A204.1 (cell line): Measurements from ENCODE around the gene ERGIC1.

Experiments
- FAIRE-seq: peaks from 2 replicates; lab custom pipeline; 2012; peaks lifted over from hg19 to GRCh38; lab: Jason Lieb, UNC

The ERGIC1 gene

DNA sequence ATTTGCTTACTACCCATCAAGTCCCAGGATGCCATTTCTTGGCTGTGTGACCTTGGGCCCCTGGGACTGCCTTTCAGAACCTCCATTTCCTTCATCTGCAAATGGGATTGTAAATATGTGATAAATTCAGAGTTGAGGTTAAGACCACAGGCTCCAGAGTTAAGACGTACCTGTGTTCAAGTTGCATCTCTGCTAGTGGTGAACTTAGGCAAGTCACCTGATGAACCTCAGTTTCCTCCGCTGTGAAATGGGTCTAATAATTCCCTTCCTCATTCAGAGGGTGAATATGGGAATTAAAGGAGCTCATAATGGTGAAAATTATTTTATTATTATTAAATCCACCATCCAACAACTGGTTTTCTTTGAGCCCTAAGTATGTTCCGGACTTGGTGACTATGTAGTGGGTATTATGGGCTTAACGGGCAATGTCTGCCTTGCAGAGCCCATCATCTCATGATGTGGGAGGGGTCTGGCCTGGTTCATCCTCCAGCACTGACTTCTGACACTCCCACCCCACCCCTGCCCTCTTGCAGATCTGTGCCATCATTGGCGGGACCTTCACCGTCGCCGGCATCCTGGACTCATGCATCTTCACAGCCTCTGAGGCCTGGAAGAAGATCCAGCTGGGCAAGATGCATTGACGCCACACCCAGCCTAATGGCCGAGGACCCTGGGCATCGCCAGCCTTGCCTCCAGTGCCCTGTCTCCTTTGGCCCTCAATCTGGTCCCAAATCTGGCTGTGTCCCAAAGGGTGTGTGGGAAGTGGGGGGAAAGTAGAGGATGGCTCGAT is 116.3 kb downstream of the ERGIC1 start:
- no peak for FAIRE-seq

DNA sequence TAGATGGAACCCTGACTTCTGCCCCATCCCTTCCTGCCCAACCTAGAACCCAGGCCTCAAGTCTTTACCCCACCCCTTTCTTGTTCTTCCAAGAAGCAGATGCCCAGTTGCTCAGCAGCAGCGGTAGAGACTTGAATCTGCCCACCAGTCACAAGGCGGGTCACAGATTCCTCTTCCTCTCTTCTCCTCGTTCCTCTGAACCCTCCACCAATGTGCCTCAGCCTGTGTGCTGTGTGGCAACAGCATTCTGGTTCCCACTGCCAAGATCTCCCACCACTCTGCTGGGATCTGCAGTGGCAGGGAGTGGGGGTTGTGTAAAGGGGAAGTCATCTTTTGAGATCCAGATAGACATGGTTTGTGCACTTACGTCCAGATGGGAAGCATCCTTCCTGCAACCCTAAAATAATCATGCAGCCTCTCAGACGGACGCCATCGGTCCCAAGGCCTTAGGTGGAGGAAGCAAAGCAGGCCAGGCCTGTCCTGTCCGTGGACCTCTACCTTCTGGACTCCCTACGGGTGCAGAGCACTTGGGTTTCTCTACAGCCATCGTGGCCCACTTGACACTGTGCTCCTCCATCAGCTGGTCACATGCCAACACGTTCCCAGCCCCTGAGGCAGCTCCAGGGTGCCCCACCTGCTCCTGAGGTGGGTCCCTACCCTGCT is 117.5 kb downstream of the ERGIC1 start:
- FAIRE-seq = no peak

DNA sequence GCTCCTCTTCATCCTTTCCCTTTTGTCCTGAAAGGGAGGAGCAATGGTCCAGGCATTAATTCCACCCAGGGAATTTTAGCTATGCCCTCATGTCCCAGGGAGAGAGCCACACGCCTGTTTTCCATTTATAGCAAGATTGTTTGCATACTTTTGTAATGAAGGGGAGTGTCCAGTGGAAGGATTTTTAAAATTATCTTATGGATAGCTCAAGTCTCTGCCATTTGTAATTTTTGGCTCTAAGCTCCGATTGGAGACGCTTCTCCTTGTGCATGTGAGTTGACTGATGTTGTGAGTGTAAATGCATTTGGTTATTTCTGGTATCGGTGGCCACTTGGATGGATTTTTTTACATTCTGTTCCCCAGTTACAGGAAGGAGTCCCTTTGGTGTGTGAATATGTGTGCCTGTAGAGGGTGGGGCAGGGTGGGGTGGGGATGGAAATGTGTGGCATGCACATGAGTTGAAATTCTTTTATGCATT is 118.0 kb downstream of the ERGIC1 start:
- no peak for FAIRE-seq

DNA sequence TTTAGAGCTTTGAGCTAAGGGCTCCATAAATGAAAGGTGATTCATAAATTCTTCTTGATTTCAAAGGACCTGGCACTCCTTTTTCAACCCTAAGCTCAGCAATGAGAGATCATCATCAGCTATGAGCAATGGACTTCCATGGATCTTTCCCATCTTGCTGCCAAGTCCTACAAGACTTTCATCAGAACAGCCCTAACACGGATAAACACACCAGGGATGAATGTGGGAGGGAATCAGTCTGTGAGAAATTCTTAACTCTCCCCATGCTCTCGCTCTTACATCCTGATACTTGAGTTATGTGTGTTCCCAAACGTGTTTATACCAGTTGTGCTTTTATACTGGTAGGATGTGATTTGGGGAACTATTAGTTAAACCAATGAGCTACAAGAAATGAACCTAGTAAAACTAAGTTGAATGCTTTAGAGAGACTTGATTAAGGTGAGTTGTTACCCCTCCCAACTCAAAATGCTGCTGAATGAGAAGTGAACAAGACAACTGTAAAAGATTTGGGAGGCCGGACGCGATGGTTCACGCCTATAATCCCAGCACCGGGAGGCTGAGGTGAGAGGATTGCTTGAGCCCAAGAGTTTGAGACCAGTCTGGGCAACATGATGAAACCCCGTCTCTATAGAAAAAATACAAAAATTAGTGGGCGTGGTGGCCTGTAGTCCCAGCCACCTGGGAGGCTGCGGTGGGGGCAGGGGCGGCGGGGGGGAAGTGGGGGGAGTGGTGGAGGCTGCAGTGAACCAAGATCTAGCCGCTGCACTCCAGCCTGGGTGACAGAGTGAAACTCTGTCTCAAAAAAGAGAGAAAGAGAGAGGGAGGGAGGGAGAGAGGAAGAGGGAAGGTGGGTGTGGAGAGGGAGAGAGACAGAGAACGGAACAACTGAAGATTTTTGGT is 120.0 kb downstream of the ERGIC1 start:
- no peak for FAIRE-seq

DNA sequence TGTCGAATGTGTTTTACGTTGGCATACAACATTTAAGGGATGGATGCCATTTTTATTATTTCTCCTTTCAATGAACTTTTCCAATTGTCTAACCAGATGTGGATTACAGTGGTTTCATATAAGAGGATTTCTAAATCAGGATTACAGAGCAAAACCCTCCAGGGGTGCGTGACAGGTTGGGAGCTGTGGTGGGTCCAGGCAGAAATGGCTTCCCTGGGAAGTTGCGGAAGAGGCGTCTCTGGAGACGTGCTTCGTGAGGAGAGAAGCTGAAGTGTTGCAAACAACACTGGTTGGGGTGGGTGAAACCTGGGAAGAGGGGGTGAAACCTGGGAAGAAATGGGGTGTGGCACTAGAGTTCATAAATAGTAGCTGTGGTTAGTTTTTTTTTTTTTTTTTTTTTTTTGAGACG is 120.7 kb downstream of the ERGIC1 start:
- FAIRE-seq = no peak

DNA sequence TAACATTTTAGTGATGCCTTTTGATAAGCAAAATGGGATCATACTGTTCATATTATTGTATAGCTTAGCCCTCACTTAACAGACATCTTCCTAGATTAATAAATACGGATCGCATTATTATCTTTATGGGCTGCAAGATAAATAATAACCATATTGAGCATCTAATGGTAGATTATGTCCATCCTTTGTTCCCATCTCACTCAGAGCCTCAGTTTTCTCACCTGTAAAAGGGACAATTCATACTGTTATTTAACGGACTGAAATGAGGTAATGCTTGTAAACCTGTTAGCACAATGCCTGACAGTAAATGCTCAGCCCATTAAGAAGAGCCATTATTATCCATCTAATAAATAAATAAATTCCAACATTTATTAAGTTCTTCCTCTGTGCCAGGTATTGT is 122.2 kb downstream of the ERGIC1 start:
- no peak for FAIRE-seq

DNA sequence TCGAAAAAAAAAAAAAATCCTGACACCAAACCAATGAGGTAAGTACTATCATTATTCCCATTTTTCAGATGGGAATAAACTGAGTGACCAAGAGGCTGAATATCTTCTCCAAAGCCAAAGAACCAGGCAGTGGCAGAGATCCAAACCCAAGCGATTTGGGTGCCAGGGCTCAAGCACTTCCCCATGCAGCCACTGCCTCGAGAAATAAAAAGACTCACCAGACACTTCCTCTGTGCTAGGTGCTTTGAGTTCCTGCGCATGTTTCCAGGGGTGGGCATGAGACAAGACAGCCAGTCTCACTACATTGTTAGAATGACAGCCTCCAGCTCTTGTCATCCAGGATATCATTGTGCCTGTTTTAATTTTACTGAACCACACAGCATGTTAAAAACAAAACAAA is 122.9 kb downstream of the ERGIC1 start:
- no peak for FAIRE-seq

DNA sequence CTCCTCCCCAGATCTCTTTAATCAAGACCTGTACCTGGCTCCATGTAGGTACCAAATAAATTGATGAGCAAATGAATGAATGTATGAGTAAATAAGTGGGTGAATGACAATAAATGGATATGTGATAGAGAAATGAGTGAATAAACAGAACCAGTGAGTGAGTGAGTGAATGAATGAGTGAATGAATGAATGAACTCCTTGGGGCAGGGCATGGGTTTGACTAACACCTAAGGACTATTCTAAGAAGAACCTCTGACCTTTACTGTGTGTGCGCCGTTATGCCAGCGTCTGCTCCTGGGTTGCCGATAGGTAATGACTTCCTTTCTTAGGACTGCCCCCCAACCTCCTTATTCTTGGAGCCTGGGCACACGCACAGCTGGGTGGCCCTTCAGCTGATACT is 123.4 kb downstream of the ERGIC1 start:
- no peak for FAIRE-seq

DNA sequence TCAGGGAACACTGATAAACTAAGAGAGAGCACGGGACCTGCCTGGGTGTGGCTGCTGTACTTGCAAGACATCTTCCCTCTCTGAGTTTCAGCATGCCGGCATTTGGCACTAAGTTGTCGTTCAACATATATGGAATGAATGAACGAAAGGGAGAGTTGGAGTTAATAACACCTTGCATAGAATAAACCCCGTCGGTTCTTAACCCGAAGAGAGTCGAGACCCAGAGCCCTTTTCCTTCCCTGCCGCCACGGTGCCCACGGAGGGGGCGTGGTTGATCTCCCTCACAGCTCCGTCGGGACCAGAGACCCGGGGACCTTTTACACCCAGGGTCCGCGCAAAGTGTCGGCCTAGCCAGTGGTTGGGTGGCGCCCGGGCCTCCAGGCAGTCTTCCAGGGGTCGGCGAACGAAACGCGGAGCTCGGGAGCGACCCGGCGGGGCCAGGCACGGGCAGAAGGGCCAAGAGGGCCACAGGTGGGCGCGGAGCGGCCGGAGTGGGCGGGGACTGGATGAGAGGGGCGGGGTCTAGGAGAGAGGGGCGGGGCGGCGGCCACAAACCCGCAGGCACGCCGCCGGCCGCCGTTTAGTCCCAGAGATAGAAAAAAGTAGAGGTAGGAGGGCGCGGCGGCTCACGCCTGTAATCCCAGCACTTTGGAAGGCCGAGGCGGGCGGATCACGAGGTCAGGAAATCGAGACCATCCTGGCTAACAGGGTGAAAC is 124.4 kb downstream of the ERGIC1 start:
- FAIRE-seq = no peak

DNA sequence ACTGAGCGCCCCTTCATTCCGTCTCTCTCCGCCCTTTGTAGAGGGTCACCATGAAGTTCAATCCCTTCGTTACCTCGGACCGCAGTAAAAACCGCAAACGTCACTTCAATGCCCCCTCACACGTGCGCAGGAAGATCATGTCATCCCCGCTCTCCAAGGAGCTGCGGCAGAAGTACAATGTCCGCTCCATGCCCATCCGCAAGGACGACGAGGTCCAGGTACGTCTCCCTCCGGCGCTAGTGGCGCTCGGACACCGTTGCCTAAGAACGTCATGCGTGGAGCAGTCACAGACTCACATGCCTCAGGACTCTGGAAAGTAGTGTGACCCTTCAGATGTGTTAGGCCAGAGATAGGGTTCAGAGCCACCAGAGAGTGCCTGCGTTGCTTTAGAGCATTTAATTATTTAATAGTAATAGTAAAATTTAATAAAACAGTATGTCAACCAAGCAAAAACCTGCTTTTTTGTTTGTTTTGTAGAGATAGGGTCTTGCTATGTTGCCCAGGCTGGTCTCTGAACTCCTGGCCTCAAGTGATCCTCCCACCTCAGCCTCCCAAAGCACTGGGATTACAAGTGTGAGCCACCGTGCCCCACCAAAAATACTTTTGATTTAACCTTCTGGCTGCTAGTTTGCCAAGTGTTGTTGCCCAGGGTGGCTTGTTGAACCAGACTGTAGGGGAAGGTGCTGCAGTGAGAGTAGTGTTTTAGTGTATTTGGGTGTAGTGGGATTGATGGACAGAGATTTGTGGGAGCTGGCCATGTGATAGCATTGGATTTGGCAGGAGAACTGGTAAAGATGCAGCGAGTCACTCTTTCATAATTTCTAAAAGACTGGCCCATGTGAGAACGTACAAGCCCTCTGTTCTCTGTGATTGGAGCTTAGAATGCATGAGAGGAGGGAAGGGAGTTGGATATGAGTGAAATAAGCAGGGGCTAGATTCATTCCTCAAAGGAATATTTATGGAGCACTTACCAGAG is 126.1 kb downstream of the ERGIC1 start:
- FAIRE-seq = no peak

DNA sequence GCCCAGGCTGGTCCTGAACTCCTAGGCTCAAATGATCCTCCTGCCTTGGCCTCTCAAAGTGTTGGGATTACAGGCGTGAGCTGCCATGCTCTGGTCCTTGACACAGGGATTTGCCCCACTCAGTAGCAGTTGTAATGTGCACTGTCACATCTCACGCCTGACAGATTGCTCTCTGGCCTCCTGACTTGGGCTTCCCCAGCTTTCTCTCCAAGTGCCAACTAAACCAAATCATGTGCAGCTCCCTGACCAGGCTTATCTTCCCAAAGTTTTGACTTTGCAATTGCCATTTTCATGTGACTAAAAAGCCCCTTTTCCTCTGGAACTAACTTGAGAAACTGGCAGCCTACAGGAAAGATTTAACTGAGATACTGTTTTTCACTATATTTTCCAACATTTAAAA is 135.9 kb downstream of the ERGIC1 start:
- FAIRE-seq = no peak

DNA sequence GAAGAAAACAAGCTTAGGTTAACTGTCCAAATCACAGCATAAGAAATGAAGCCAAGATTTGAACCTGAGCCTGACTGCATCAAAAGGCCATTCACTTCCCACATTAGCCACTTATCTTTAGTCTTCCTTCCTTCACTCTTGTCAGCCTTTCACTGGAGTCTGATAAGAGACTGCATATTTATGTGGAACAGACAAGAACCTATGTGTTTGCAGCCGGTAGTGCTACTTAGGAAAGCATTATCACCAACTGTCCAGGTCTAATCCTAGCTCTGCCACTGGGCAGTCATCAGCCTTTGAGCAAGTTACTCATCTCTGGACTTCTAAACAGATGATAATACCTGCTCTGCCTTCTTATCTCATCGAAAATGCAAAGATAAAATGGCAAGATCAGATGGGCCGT is 137.4 kb downstream of the ERGIC1 start:
- FAIRE-seq = no peak

DNA sequence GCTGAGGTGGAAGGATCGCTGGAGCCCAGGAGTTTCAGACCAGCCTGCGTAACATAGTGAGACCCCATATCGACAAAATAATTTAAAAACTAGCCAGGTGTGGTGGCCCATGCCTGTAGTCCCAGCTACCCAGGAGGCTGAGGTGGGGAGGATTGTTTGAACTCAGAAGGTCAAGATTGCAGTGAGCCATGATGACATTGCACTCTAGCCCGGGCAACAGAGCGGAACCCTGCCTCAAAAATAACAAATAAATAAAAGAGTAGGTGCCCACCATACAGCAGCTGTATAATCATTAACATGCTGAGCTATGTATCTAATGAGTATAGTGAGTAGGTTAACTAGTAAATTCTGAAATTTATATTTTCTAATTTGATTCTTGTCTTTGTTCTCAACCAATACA is 138.5 kb downstream of the ERGIC1 start:
- FAIRE-seq = no peak

DNA sequence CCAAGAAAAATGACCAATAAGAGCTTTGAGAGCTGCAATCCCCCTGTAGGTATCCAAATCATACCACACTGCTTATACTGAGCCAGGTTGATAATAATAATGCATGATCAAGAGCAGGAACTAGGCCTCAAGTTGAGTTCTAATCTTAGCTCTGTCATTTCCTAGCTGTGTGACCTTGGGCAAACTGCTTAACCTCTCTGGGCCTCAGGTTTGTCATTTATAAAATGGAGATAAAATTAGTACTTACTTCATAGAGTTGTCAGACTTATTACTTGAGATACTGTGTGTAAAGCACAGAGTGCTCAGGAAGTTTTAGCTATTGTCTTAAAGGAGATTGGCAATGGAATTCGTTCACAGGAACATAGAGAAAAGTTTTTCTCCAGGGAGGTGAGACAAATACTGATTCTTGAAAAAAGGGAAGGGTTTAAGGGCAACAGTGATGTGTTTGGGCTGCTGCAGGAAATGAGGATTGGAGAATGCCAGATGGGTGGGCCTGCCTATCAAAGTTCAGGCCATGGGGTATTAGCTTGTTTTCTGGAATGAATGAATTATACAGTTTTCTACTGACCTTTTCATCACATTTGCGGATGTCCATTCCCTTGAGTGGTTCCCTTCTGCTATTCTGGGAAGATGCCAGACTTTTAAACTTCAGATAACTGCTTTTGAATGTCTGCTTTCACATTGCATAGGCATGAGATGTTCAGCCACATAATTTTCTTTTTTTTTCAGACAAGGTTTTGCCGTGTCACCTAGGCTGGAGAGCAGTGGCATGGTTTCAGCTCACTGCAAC is 139.3 kb downstream of the ERGIC1 start:
- no peak for FAIRE-seq

DNA sequence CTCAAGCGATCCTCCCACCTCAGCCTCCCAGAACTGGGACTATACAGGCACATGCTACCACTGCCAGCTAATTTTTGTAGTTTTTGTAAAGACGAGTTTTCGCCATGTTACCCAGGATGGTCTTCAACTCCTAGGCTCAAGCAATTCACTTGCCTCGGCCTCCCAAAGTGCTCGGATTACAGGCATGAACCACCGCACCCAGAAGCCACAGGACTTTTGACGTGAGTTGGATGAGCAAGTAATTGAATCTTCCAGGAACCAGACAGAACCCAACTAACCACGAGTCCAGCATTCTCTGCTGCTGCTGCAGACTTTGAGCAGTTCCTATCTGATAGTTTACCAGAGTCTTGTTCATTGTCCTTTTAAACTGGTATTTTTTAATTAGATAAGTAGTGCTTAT is 139.9 kb downstream of the ERGIC1 start:
- no peak for FAIRE-seq

DNA sequence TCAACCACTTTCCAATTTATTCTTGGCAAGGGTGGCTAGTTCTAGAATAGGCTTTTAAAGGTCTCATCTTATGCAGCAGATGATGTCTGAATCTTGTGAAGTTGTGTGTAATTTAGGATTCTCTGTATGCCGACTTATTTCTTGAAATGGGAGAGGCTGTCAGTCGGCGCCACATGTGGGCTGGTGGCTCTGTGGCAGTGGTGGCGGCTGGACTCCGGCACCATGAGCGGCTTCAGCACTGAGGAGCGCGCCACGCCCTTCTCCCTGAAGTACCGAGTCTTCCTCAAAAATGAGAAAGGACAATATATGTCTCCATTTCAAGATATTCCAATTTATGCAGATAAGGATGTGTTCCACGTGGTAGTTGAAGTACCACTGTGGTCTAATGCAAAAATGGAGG is 141.2 kb downstream of the ERGIC1 start:
- FAIRE-seq = no peak

DNA sequence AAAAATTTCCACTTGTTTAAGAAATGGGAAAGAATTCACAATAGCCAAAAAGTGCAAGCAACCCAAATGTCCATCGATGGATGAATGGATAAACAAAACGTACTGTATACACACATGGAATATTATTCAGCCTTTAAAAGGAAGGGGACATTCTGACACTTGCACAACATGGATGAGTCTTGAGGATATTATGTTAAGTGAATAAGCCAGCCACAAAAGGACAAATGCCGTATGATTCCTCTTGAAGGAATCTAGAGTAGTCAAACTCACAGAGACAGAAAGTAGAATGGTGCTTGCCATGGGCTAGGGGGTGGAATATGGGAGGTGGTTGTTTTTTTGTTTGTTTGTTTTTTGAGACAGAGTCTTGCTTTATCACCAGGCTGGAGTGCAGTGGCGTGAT is 145.7 kb downstream of the ERGIC1 start:
- FAIRE-seq = no peak

DNA sequence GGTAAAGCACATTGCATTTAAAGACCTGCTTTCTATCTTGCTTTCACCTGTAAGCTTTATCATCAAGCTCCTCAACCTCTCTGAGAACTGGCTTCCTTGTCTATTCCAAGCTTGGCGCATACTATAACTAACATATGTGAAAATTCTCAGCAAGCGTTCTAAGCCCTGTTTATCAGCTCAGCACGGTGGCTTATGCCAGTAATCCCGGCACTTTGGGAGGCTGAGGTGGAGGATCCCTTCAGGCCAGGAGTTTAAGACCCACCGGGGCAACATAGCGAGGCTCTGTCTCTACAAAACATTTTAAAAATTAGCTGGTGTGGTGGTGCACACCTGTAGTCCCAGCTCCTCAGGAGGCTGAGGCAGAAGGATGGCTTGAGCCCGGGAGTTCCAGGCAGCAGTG is 147.9 kb downstream of the ERGIC1 start:
- no peak for FAIRE-seq

DNA sequence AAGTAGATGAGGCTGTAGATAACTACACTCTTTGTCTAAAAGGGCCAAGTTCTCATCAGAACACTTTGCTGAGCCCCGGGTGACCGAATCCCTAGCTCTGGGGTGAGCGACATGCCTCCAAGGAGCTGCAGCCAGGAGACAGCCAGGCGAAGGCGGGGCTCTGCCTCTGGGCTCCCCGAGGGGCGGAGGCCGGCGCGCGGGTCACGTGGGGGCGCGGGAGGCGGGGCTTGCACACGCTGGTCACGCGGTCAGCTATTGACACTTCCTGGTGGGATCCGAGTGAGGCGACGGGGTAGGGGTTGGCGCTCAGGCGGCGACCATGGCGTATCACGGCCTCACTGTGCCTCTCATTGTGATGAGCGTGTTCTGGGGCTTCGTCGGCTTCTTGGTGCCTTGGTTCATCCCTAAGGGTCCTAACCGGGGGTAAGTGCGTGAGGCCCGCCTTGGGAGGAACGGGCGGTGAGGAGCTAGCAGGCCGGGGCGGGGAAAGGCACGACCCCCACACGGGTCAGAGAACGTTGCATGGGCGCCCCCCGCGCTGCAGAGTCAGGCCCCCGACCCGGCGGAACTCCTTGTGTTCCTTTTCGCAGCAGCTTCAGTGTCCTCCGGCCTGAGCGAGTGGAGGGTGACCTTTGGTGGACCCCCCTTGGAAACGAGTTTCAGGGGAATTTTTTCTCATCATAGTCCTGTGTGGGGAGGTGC is 149.6 kb downstream of the ERGIC1 start, which contains the start of gene ATP6V0E1:
ATP6V0E1 (plus strand) TSS at position 230 of the 702 bp plus-strand sequence; CDS start at position 320, 90 bp downstream.
- FAIRE-seq = no peak
